K562 (cell line): ENCODE measurements around the gene ZC3H11A. TPM values are rescaled to one million over a fixed set of nuclear protein-coding genes. Genes with fewer than 3 reads are reported as not detected.

Experiments
- ARNT ChIP-seq, 2 experiments: fragments of 450-650 bp; IDR thresholded peaks; 2 replicates each; pipeline ENCODE4 v1.6.1; 2016; ENCODE audit warnings: mild to moderate bottlenecking in 1 of 2
- BRF1 ChIP-seq: IDR thresholded peaks from 3 replicates; pipeline ENCODE4 v1.6.1; 2011; ENCODE audit warnings: borderline replicate concordance, mild to moderate bottlenecking; ENCODE audit not compliant: insufficient read length; ENCODE audit errors: extremely low read depth
- CREB3L1 ChIP-seq: fragments of 450-650 bp; IDR thresholded peaks from 2 replicates; pipeline ENCODE4 v1.6.1; 2014; ENCODE audit warnings: low read depth, mild to moderate bottlenecking, moderate library complexity, borderline replicate concordance
- CTCFL ChIP-seq: IDR thresholded peaks from 2 replicates; pipeline ENCODE4 v1.6.1; 2011; ENCODE audit warnings: borderline replicate concordance, low read depth, mild to moderate bottlenecking, moderate library complexity, low read length; ENCODE audit not compliant: insufficient read depth, poor library complexity, severe bottlenecking
- ETV6 ChIP-seq, 3 experiments: fragments of 150-350 bp in 1 of 3; sonication (generic) in 1 of 3; formaldehyde crosslinking in 1 of 3; IDR thresholded peaks; 2 replicates each; pipeline versions ENCODE4 v1.6.1 to v1.8.0; 2014 to 2022; ENCODE audit warnings: borderline replicate concordance in 2 of 3, low read depth in 2 of 3, antibody characterized with exemption in 1 of 3, low read length in 1 of 3, mild to moderate bottlenecking in 1 of 3, missing genetic modification reagents in 1 of 3
- FOXP1 ChIP-seq: sonication (generic); formaldehyde crosslinking; IDR thresholded peaks from 2 replicates; pipeline ENCODE4 v1.8.0; 2022; ENCODE audit warnings: mild to moderate bottlenecking, missing genetic modification reagents
- GTF2F1 ChIP-seq: IDR thresholded peaks from 2 replicates; pipeline ENCODE4 v1.6.1; 2011; ENCODE audit warnings: low read depth, low read length, improper control_type of control experiment
- KLF13 ChIP-seq: fragments of 450-650 bp; IDR thresholded peaks from 2 replicates; pipeline ENCODE4 v1.6.1; 2016; ENCODE audit warnings: missing genetic modification characterization, low read depth, mild to moderate bottlenecking, missing compliant biosample characterization, moderate library complexity, borderline replicate concordance
- SMARCB1 ChIP-seq: IDR thresholded peaks from 2 replicates; pipeline ENCODE4 v1.6.1; 2011; ENCODE audit warnings: improper control_type of control experiment, low read depth; ENCODE audit not compliant: insufficient read length
- SNAPC5 ChIP-seq: fragments of 250-450 bp; sonication (Bioruptor Pico); IDR thresholded peaks from 2 replicates; pipeline ENCODE4 v1.8.0; 2021; ENCODE audit warnings: moderate library complexity, mild to moderate bottlenecking, inconsistent platforms
- SUPT5H ChIP-seq: fragments of 450-650 bp; IDR thresholded peaks from 2 replicates; pipeline ENCODE4 v1.6.1; 2016
- TBP ChIP-seq: optimal IDR thresholded peaks from 2 replicates; pipeline ENCODE3; 2011; ENCODE audit warnings: low read depth, low read length, improper control_type of control experiment
- ZBTB5 ChIP-seq: fragments of 450-650 bp; IDR thresholded peaks from 2 replicates; pipeline ENCODE4 v1.6.1; 2017; ENCODE audit warnings: antibody characterized with exemption
- ZNF124 ChIP-seq: sonication (generic); formaldehyde crosslinking; IDR thresholded peaks from 2 replicates; pipeline ENCODE4 v1.8.1; 2022; ENCODE audit warnings: missing genetic modification reagents
- ZNF583 ChIP-seq: fragments of 250-450 bp; sonication (Bioruptor Pico); IDR thresholded peaks from 2 replicates; pipeline ENCODE4 v1.4.0; 2020
- ZNF584 ChIP-seq: fragments of 200-800 bp; sonication (Bioruptor generic); IDR thresholded peaks from 2 replicates; pipeline ENCODE4 v1.6.1; 2016; ENCODE audit warnings: low read depth, mild to moderate bottlenecking, missing genetic modification characterization, missing compliant biosample characterization
- ZZZ3 ChIP-seq: fragments of 450-650 bp; IDR thresholded peaks from 2 replicates; pipeline ENCODE4 v1.6.1; 2016; ENCODE audit warnings: antibody characterized with exemption, mild to moderate bottlenecking, moderate library complexity
- polyA plus RNA-seq, 8 experiments: library from polyadenylated mRNA; depleted of rRNA in 4 of 8; stranded (reverse) in 5 of 8; unstranded in 3 of 8; fragments of >200 nt; fragmentation: Nextera tagmentation in 2 of 8; fragmentation: Illumina TruSeq in 1 of 8; extraction: Ambion mirVana in 2 of 8; extraction: Trizol in 1 of 8; gene quantifications; 2 replicates each; pipeline versions ENCODE4 v1.2.1 to v1.2.3, GENCODE V29; 2011 to 2014; ENCODE audit warnings: inconsistent platforms in 1 of 8, missing spikeins in 1 of 8
- total RNA-seq, 7 experiments: library from RNA; depleted of rRNA in 6 of 7; stranded (reverse); fragments of >200 nt in 6 of 7; fragmentation: Illumina TruSeq in 2 of 7; extraction: Trizol in 2 of 7; gene quantifications; 2 replicates each; pipeline versions ENCODE4 v1.2.1 to v1.2.3, GENCODE V29; 2011 to 2021; ENCODE audit warnings: low replicate concordance in 1 of 7

The ZC3H11A gene
- total and polyA plus RNA-seq, 9 of the 15 experiments (the other 6 are each of a cell fraction or from before 2014, with no cell fraction given) = 34.2 to 137 (median 102) TPM

GRCh38 chr1:203795441-203796235 is at the start of gene ZC3H11A, which contains the start of gene ZBED6 (continued):
- TF ChIP-seq CTCFL = no peak
- TF ChIP-seq SMARCB1 = no peak
- TF ChIP-seq SUPT5H = peak; percentile 90
- no peak for TF ChIP-seq ZNF583 (CRISPR knock-in tag)
- TF ChIP-seq SNAPC5 (CRISPR knock-in tag) = no peak
- TF ChIP-seq ZNF584 (CRISPR knock-in tag) = 0 out of 2 replicates have a peak, but pooled peaks have one; percentile 13
- no peak; a peak in 1 of 4 replicates for TF ChIP-seq ETV6 (IDR thresholded peaks at IDR 0.05; ENCODE audit: borderline replicate concordance in 1 of 2, low read depth in 2 of 2, low read length in 1 of 2)
- no peak for TF ChIP-seq ETV6 (CRISPR knock-in tag; IDR thresholded peaks at IDR 0.05; ENCODE audit: borderline replicate concordance)
- TF ChIP-seq CREB3L1 = peak; percentile 100
- TF ChIP-seq FOXP1 (CRISPR knock-in tag) = no peak
- 0 out of 4 replicates have a peak, but pooled peaks of 1 of the 2 experiments have one; percentile 11 for TF ChIP-seq ARNT (IDR thresholded peaks at IDR 0.05)
- TF ChIP-seq GTF2F1 = peak; percentile 88; the same call in 1 of the 2 replicates
- TF ChIP-seq KLF13 (tag) = peak; percentile 81
- TF ChIP-seq ZBTB5 = no peak
- TF ChIP-seq BRF1 = no peak
- no peak for TF ChIP-seq ZZZ3
- TF ChIP-seq ZNF124 (CRISPR knock-in tag) = no peak
- TF ChIP-seq TBP = peak; percentile 72
